ENCODE measurements around the gene DISC1.

DNA sequence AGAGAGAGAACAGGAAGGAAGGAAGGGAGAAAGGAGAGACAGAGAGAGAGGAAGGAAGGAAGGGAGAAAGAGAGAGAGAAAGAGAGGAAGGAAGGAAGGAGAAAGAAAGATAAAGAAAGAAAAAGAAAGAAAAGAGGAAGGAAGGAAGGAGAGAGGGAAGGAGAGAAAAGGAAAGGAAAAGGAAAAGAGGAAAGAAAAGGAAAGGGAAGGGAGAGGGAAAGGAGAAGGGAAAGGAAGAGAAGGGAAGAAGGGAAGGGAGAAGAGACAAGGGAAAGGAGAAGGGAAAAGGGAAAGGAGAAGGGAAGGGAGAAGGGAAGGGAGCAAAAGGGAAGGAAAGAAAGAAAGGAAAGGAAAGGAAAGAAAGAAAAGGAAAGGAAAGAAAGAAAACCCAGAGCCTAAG, 404.6 kb downstream of the DISC1 start:
- TF ChIP-seq, protein P1, sequence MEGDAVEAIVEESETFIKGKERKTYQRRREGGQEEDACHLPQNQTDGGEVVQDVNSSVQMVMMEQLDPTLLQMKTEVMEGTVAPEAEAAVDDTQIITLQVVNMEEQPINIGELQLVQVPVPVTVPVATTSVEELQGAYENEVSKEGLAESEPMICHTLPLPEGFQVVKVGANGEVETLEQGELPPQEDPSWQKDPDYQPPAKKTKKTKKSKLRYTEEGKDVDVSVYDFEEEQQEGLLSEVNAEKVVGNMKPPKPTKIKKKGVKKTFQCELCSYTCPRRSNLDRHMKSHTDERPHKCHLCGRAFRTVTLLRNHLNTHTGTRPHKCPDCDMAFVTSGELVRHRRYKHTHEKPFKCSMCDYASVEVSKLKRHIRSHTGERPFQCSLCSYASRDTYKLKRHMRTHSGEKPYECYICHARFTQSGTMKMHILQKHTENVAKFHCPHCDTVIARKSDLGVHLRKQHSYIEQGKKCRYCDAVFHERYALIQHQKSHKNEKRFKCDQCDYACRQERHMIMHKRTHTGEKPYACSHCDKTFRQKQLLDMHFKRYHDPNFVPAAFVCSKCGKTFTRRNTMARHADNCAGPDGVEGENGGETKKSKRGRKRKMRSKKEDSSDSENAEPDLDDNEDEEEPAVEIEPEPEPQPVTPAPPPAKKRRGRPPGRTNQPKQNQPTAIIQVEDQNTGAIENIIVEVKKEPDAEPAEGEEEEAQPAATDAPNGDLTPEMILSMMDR (IDR thresholded peaks at IDR 0.05): no peak
- no peak for TF ChIP-seq POLR2A (IDR thresholded peaks at IDR 0.05)
